GM12878 (cell line): ENCODE results near the gene CPSF4. TPM values are rescaled to one million over a fixed set of nuclear protein-coding genes. Genes with fewer than 3 reads are reported as not detected.

Source experiments
- EZH2 ChIP-seq: IDR thresholded peaks from 2 replicates; pipeline ENCODE4 v1.6.1; 2012; ENCODE audit warnings: low read depth, mild to moderate bottlenecking, control low read depth, inconsistent platforms, low read length, borderline replicate concordance; ENCODE audit not compliant: control insufficient read depth
- GATAD2B ChIP-seq: fragments of 450-650 bp; conservative IDR thresholded peaks from 2 replicates; pipeline ENCODE4 v1.6.1; 2017; ENCODE audit warnings: low read depth, mild to moderate bottlenecking, moderate library complexity
- JUNB ChIP-seq: IDR thresholded peaks from 2 replicates; pipeline ENCODE4 v1.6.1; 2016; ENCODE audit warnings: antibody characterized with exemption, mild to moderate bottlenecking
- NFYA ChIP-seq: IDR thresholded peaks from 2 replicates; pipeline ENCODE4 v1.6.1; 2011; ENCODE audit warnings: low read depth, mild to moderate bottlenecking, low read length, improper control_type of control experiment, borderline replicate concordance
- POLR2AphosphoS5 ChIP-seq: IDR thresholded peaks from 2 replicates; pipeline ENCODE4 v1.6.1; 2011; ENCODE audit warnings: mild to moderate bottlenecking, low read length, inconsistent platforms
- SMARCA5 ChIP-seq: fragments of 450-650 bp; IDR thresholded peaks from 2 replicates; pipeline ENCODE4 v1.6.1; 2017; ENCODE audit warnings: mild to moderate bottlenecking
- SUPT20H ChIP-seq: IDR thresholded peaks from 2 replicates; pipeline ENCODE4 v1.6.1; 2011; ENCODE audit warnings: low read depth, mild to moderate bottlenecking, low read length, moderate library complexity, borderline replicate concordance; ENCODE audit not compliant: control insufficient read depth
- ZNF217 ChIP-seq: fragments of 450-650 bp; IDR thresholded peaks from 2 replicates; pipeline ENCODE4 v1.6.1; 2017; ENCODE audit warnings: antibody characterized with exemption, mild to moderate bottlenecking
- polyA plus RNA-seq, 11 experiments: library from polyadenylated mRNA; depleted of rRNA in 4 of 11; unstranded in 6 of 11; stranded (reverse) in 5 of 11; fragments of >200 nt; fragmentation: Nextera tagmentation in 4 of 11; fragmentation: Illumina TruSeq in 1 of 11; extraction: Ambion mirVana in 4 of 11; extraction: Trizol in 1 of 11; gene quantifications; 1 replicate in 1 of 11; 2 replicates in 10 of 11; pipeline versions ENCODE4 v1.2.1 to v1.2.3, GENCODE V29; 2011 to 2016; ENCODE audit warnings: inconsistent platforms in 2 of 11, missing spikeins in 2 of 11, low read depth in 1 of 11
- total RNA-seq, 4 experiments: library from RNA; depleted of rRNA in 3 of 4; stranded (reverse); fragments of >200 nt in 3 of 4; fragmentation: Illumina TruSeq in 1 of 4; extraction: Trizol in 1 of 4; gene quantifications; 2 replicates each; pipeline versions ENCODE4 v1.2.1 to v1.2.3, GENCODE V29; 2013 to 2021
- TF ChIP-seq, protein P1 (sequence below): fragments of 450-650 bp; conservative IDR thresholded peaks from 2 replicates; pipeline ENCODE4 v1.6.1; 2017; ENCODE audit warnings: mild to moderate bottlenecking, moderate library complexity
- TF ChIP-seq, protein P2 (sequence below): fragments of 450-650 bp; IDR thresholded peaks from 2 replicates; pipeline ENCODE4 v1.6.1; 2016; ENCODE audit warnings: mild to moderate bottlenecking

CPSF4 gene
- total and polyA plus RNA-seq, 10 of the 15 experiments (the other 5 are each of a cell fraction or from before 2014, with no cell fraction given) = 13.6 to 70.1 (median 45.0) TPM

DNA sequence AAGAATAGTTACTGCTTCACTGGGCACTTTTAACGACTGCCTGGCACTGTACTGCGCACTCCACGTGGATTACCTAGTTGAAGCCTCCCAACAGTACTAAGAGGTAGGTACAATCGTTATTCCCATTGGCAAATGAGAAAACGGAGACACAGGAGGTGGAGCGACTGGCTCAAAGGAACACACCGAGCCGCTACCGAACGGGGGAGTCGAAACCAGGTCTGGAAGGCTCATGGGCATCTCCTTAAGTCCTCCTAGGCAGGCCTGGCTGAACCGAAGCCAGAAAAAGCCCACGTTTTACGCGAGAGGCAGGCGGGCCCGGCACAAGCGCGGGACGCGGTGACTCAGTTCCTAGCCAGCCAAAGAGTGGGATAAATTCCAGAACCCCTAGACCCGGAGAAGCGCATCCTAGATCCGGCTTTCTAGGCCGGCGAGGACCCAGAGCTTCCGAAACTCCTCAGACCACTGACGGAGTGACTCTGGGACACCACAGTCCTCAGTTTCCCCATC is 30.8 kb upstream of the CPSF4 start (continued):
- TF ChIP-seq EZH2 (no peak), ZNF217 (no peak), SUPT20H (no peak), NFYA (no peak), GATAD2B (no peak), JUNB (no peak), SMARCA5 (peak; percentile 14; the same call in 1 of the 2 replicates), POLR2AphosphoS5 (peak; percentile 15; the same call in 1 of the 2 replicates)
- TF ChIP-seq, protein P1, sequence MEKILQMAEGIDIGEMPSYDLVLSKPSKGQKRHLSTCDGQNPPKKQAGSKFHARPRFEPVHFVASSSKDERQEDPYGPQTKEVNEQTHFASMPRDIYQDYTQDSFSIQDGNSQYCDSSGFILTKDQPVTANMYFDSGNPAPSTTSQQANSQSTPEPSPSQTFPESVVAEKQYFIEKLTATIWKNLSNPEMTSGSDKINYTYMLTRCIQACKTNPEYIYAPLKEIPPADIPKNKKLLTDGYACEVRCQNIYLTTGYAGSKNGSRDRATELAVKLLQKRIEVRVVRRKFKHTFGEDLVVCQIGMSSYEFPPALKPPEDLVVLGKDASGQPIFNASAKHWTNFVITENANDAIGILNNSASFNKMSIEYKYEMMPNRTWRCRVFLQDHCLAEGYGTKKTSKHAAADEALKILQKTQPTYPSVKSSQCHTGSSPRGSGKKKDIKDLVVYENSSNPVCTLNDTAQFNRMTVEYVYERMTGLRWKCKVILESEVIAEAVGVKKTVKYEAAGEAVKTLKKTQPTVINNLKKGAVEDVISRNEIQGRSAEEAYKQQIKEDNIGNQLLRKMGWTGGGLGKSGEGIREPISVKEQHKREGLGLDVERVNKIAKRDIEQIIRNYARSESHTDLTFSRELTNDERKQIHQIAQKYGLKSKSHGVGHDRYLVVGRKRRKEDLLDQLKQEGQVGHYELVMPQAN = no peak
- TF ChIP-seq, protein P2, sequence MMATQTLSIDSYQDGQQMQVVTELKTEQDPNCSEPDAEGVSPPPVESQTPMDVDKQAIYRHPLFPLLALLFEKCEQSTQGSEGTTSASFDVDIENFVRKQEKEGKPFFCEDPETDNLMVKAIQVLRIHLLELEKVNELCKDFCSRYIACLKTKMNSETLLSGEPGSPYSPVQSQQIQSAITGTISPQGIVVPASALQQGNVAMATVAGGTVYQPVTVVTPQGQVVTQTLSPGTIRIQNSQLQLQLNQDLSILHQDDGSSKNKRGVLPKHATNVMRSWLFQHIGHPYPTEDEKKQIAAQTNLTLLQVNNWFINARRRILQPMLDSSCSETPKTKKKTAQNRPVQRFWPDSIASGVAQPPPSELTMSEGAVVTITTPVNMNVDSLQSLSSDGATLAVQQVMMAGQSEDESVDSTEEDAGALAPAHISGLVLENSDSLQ = no peak
